Endothelial cell of umbilical vein (primary cell): ENCODE measurements around the gene MBOAT1.

ENCODE experiments used
- CTCF ChIP-seq, 2 donors: IDR thresholded peaks; 1 replicate in 1 of 2; 2 replicates in 1 of 2; pipeline ENCODE4 v1.5.1; 2011; ENCODE audit warnings: low read length in 2 of 2, mild to moderate bottlenecking in 2 of 2, moderate library complexity in 2 of 2, control low read depth in 1 of 2, inconsistent platforms in 1 of 2, low read depth in 1 of 2; ENCODE audit not compliant: insufficient read depth in 1 of 2; ENCODE audit errors: extremely low read depth in 1 of 2
- POLR2A ChIP-seq: IDR thresholded peaks from 2 replicates; pipeline ENCODE4 v1.6.1; 2012; ENCODE audit warnings: low read depth, mild to moderate bottlenecking, control low read depth, low read length
- POLR2AphosphoS5 ChIP-seq: IDR thresholded peaks from 2 replicates; pipeline ENCODE4 v1.6.1; 2012; ENCODE audit warnings: low read depth, mild to moderate bottlenecking, control low read depth, low read length, moderate library complexity; ENCODE audit not compliant: insufficient read depth
- TF ChIP-seq, protein P1 (sequence below): IDR thresholded peaks from 2 replicates; pipeline ENCODE4 v1.6.1; 2011; ENCODE audit not compliant: insufficient read depth, insufficient read length

- TF ChIP-seq POLR2AphosphoS5 (no peak), CTCF (IDR thresholded peaks at IDR 0.05; ENCODE audit: extremely low read depth in 1 of 2, insufficient read depth in 1 of 2, low read depth in 1 of 2, low read length in 2 of 2) (no peak), POLR2A (no peak)
- TF ChIP-seq, protein P1, sequence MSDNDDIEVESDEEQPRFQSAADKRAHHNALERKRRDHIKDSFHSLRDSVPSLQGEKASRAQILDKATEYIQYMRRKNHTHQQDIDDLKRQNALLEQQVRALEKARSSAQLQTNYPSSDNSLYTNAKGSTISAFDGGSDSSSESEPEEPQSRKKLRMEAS, result no peak
Observed at GRCh38 chr6:20146291-20146690, 66.0 kb downstream of the MBOAT1 start.
